ENCODE data around the gene SIK2.
"Not testable (repeated sequence)": the region's sequence is repeated elsewhere in the genome, so short reads cannot be mapped to it uniquely, and the experiment has no call there.

Gene SIK2

DNA sequence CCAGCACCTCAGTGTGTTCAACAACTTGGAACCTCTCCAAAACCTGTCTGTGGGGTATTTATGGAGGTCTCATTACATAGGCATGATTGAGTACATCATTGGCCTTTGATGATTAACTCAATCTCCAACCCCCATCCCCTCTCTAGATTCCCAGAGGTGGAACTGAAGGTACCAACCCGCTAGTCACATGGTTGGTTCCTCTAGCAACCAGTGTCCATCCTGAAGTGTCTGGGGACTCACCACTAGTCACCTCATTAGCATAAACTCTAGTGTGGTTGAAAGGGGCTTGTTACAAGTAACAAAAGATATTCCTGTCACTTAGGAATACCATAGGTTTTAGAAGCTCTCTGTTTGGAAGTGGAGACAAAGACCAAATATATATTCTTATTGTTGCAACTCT, 40.3 kb downstream of the SIK2 start:
- no peak overlapping the region for H2BK15ac ChIP-seq (replicated peaks; ENCODE audit: low read depth)
- no peaks in the 10 kb centered on the region for H3K79me2 ChIP-seq (ENCODE audit: control insufficient read depth, insufficient read depth, low read length)
- H3K79me1 ChIP-seq (ENCODE audit: low read length), result no peaks in the 10 kb centered on the region

DNA sequence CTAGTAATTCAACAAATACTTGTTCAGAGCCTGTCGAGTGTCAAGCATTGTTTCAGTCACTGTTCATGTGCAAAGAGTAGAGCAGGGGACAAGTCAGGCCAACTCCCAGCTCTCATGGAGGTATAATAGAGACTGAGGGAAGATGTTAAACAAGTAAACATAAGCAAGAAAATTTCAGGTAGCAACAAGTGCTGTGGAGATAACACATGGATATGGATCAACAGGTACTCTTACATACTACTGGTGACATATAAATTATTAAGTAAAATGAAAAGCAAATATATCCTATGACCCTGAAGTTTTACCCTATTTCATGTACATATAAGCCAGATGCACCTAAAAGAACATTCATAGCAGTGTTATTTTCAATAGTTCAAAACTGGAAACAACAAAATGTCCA, 42.7 kb downstream of the SIK2 start:
- no peak overlapping the region for H3K56ac ChIP-seq (ENCODE audit: low read length)
- no peaks in the 10 kb centered on the region for H3K79me2 ChIP-seq (ENCODE audit: control insufficient read depth, insufficient read depth, low read length)
- H2BK5ac ChIP-seq (ENCODE audit: low read length), result no peak overlapping the region
- no peak overlapping the region for H3K4ac ChIP-seq (ENCODE audit: low read depth, low read length)
- no peak for DNase-seq
- H3K4me3 ChIP-seq (ENCODE audit: low read length), result no peak overlapping the region
- H2AK5ac ChIP-seq (ENCODE audit: low read length), result no peak overlapping the region
- WGBS (ENCODE audit: extremely low coverage, insufficient coverage, low lambda C conversion rate), result no CpG with 5 or more reads among the region's 1 CpG
- no peak overlapping the region for H3K4me2 ChIP-seq (ENCODE audit: low read length)
- no peak overlapping the region for H4K5ac ChIP-seq (ENCODE audit: low read length)
- H3K27me3 ChIP-seq (ENCODE audit: insufficient read depth, low read length, poor library complexity), result no peaks in the 10 kb centered on the region
- H3K18ac ChIP-seq (ENCODE audit: low read length), result no peak overlapping the region
- H3K27ac ChIP-seq (ENCODE audit: low read depth, low read length), result no peak overlapping the region
- no peaks in the 10 kb centered on the region for H3K4me1 ChIP-seq (ENCODE audit: control insufficient read depth, low read depth, low read length)
- H3K23ac ChIP-seq (ENCODE audit: low read length), result no peak overlapping the region
- H3K36me3 ChIP-seq (ENCODE audit: control insufficient read depth, insufficient read depth, low read length), result no peaks in the 10 kb centered on the region
- no peak overlapping the region for H2BK15ac ChIP-seq (replicated peaks; ENCODE audit: low read depth)
- no peak overlapping the region for H3K9ac ChIP-seq (ENCODE audit: low read length)
- H2BK120ac ChIP-seq (ENCODE audit: low read depth, low read length), result no peak overlapping the region
- H3K79me1 ChIP-seq (ENCODE audit: low read length), result no peaks in the 10 kb centered on the region
- no peak overlapping the region for H4K8ac ChIP-seq (ENCODE audit: low read depth, low read length)

More for the DNA sequence above, 40.3 kb downstream of the SIK2 start:
- DNase-seq, result no peak
- H3K4me3 ChIP-seq (ENCODE audit: low read length), result no peak overlapping the region
- H4K8ac ChIP-seq (ENCODE audit: low read depth, low read length), result no peak overlapping the region
- no CpG with 5 or more reads among the region's 1 CpG for WGBS (ENCODE audit: extremely low coverage, insufficient coverage, low lambda C conversion rate)
- no peak overlapping the region for H4K5ac ChIP-seq (ENCODE audit: low read length)
- no peak overlapping the region for H2BK120ac ChIP-seq (ENCODE audit: low read depth, low read length)
- H2AK5ac ChIP-seq (ENCODE audit: low read length), result no peak overlapping the region
- H3K4ac ChIP-seq (ENCODE audit: low read depth, low read length), result no peak overlapping the region
- H3K23ac ChIP-seq (ENCODE audit: low read length), result no peak overlapping the region
- H3K27me3 ChIP-seq (ENCODE audit: insufficient read depth, low read length, poor library complexity), result no peaks in the 10 kb centered on the region
- no peak overlapping the region for H3K4me2 ChIP-seq (ENCODE audit: low read length)
- peaks cover 2% of the 10 kb centered on the region for H3K4me1 ChIP-seq (ENCODE audit: control insufficient read depth, low read depth, low read length)
- H2BK5ac ChIP-seq (ENCODE audit: low read length), result no peak overlapping the region
- no peak overlapping the region for H3K27ac ChIP-seq (ENCODE audit: low read depth, low read length)
- no peaks in the 10 kb centered on the region for H3K36me3 ChIP-seq (ENCODE audit: control insufficient read depth, insufficient read depth, low read length)
- H3K9ac ChIP-seq (ENCODE audit: low read length), result no peak overlapping the region
- H3K56ac ChIP-seq (ENCODE audit: low read length), result no peak overlapping the region
- H3K18ac ChIP-seq (ENCODE audit: low read length), result no peak overlapping the region

DNA sequence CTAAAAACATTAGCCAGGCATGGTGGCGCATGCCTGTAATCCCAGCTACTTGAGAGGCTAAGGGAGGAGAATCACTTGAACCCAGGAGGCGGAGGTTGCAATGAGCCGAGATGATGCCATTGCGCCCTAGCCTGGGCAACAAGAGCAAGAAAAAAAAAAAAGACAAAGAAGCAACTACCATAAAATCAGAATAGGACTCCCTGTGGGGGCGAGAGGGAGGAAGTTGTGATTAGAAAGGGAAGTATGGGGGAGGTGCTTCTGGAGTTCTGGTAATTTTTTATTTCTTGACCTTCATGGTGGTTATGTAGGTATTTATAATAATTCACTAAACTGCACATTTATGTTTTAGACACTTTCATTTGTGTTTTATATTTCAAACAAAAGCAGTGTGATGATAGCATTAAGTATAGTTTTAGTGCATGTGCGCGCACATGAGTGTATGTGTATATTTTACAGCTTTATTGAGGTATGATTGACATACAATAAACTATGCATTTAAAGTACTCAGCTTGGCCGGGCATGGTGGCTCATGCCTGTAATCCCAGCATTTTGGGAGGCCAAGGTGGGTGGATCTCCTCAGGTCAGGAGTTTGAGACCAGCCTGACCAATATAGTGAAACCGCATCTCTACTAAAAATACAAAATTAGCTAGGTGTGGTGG, 43.5 kb downstream of the SIK2 start:
- Histone ChIP-seq H3K4me2 (ENCODE audit: low read length) (no peak overlapping the region), H4K8ac (ENCODE audit: low read depth, low read length) (no peak overlapping the region), H2BK15ac (replicated peaks; ENCODE audit: low read depth) (no peak overlapping the region), H3K27me3 (ENCODE audit: insufficient read depth, low read length, poor library complexity) (no peaks in the 10 kb centered on the region), H2BK5ac (ENCODE audit: low read length) (no peak overlapping the region), H3K9ac (ENCODE audit: low read length) (no peak overlapping the region), H3K23ac (ENCODE audit: low read length) (no peak overlapping the region), H3K79me1 (ENCODE audit: low read length) (no peaks in the 10 kb centered on the region), H2BK120ac (ENCODE audit: low read depth, low read length) (no peak overlapping the region), H3K27ac (ENCODE audit: low read depth, low read length) (no peak overlapping the region), H2AK5ac (ENCODE audit: low read length) (no peak overlapping the region), H3K4me3 (ENCODE audit: low read length) (no peak overlapping the region), H3K18ac (ENCODE audit: low read length) (no peak overlapping the region), H3K36me3 (ENCODE audit: control insufficient read depth, insufficient read depth, low read length) (no peaks in the 10 kb centered on the region), H3K4ac (ENCODE audit: low read depth, low read length) (no peak overlapping the region), H4K5ac (ENCODE audit: low read length) (no peak overlapping the region), H3K56ac (ENCODE audit: low read length) (no peak overlapping the region), H3K79me2 (ENCODE audit: control insufficient read depth, insufficient read depth, low read length) (no peaks in the 10 kb centered on the region), H3K4me1 (ENCODE audit: control insufficient read depth, low read depth, low read length) (no peaks in the 10 kb centered on the region)
- no peak for DNase-seq
- no CpG with 5 or more reads among the region's 9 CpGs for WGBS (ENCODE audit: extremely low coverage, insufficient coverage, low lambda C conversion rate)

GRCh38 chr11:111651336-111651735, 49.1 kb downstream of the SIK2 start:
- not testable (repeated sequence) for DNase-seq; H3K4me2 ChIP-seq (ENCODE audit: low read length); H3K79me2 ChIP-seq (ENCODE audit: control insufficient read depth, insufficient read depth, low read length)

DNA sequence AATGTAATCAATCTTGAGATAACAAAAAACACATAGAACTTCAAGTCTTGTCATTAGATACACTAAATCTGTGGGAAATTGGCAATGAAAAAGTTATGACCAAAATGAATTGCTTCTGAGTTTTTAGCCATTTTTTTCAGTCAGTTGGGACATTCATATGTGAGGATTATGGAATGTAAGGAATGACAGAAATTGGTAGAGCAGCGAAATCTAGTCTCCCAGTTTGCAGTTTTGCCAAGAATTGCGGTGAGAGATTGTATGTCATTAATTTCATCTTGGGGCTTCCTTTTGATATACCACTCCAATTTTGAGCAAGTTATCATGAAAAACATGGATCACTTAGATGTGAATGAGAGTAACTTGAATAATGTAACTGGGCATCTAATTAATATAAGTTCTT, 49.9 kb downstream of the SIK2 start:
- DNase-seq, result no peak
- Histone ChIP-seq H3K36me3 (ENCODE audit: control insufficient read depth, insufficient read depth, low read length) (no peaks in the 10 kb centered on the region), H3K9ac (ENCODE audit: low read length) (no peak overlapping the region), H3K4ac (ENCODE audit: low read depth, low read length) (no peak overlapping the region), H2BK15ac (replicated peaks; ENCODE audit: low read depth) (no peak overlapping the region), H3K79me1 (ENCODE audit: low read length) (no peaks in the 10 kb centered on the region), H3K23ac (ENCODE audit: low read length) (no peak overlapping the region), H2BK120ac (ENCODE audit: low read depth, low read length) (no peak overlapping the region), H3K4me2 (ENCODE audit: low read length) (no peak overlapping the region), H4K5ac (ENCODE audit: low read length) (no peak overlapping the region), H2BK5ac (ENCODE audit: low read length) (no peak overlapping the region), H4K8ac (ENCODE audit: low read depth, low read length) (no peak overlapping the region), H3K18ac (ENCODE audit: low read length) (no peak overlapping the region), H3K4me3 (ENCODE audit: low read length) (no peak overlapping the region), H3K56ac (ENCODE audit: low read length) (no peak overlapping the region), H3K4me1 (ENCODE audit: control insufficient read depth, low read depth, low read length) (no peaks in the 10 kb centered on the region), H2AK5ac (ENCODE audit: low read length) (no peak overlapping the region), H3K79me2 (ENCODE audit: control insufficient read depth, insufficient read depth, low read length) (no peaks in the 10 kb centered on the region), H3K27ac (ENCODE audit: low read depth, low read length) (no peak overlapping the region), H3K27me3 (ENCODE audit: insufficient read depth, low read length, poor library complexity) (no peaks in the 10 kb centered on the region)
- WGBS (ENCODE audit: extremely low coverage, insufficient coverage, low lambda C conversion rate), result no CpG with 5 or more reads among the region's 2 CpGs

More at GRCh38 chr11:111651336-111651735, 49.1 kb downstream of the SIK2 start:
- not testable (repeated sequence) for H3K18ac ChIP-seq (ENCODE audit: low read length); H3K4ac ChIP-seq (ENCODE audit: low read depth, low read length); H3K4me1 ChIP-seq (ENCODE audit: control insufficient read depth, low read depth, low read length); H2BK15ac ChIP-seq (replicated peaks; ENCODE audit: low read depth); H2AK5ac ChIP-seq (ENCODE audit: low read length); H3K56ac ChIP-seq (ENCODE audit: low read length); H2BK5ac ChIP-seq (ENCODE audit: low read length); H2BK120ac ChIP-seq (ENCODE audit: low read depth, low read length); H3K79me1 ChIP-seq (ENCODE audit: low read length); H4K5ac ChIP-seq (ENCODE audit: low read length); H3K9ac ChIP-seq (ENCODE audit: low read length); H3K4me3 ChIP-seq (ENCODE audit: low read length); H3K27ac ChIP-seq (ENCODE audit: low read depth, low read length); H3K23ac ChIP-seq (ENCODE audit: low read length); H3K36me3 ChIP-seq (ENCODE audit: control insufficient read depth, insufficient read depth, low read length); H4K8ac ChIP-seq (ENCODE audit: low read depth, low read length); H3K27me3 ChIP-seq (ENCODE audit: insufficient read depth, low read length, poor library complexity)
- no CpG with 5 or more reads among the region's 5 CpGs for WGBS (ENCODE audit: extremely low coverage, insufficient coverage, low lambda C conversion rate)

DNA sequence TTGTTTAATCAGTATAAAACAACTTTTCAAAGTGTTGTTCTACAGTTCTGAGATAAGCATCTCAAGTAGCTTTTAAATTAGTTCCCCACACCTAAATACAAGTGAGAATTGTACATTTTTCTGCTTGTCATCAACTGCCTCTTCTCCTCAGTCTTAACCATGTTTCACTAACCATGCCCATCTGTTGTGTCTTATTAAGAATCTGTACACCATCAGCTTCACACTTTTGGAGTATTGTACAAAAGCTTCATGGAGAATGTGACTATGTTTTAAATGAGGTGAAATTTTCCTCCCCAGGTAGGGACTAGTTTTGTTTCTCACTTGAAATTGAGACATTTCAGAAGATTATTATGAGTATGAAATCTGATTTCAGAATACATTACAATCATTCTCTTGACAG, 52.4 kb downstream of the SIK2 start:
- no peak overlapping the region for H2BK120ac ChIP-seq (ENCODE audit: low read depth, low read length)
- no peak for DNase-seq
- H3K4me1 ChIP-seq (ENCODE audit: control insufficient read depth, low read depth, low read length), result no peaks in the 10 kb centered on the region
- no peak overlapping the region for H3K27ac ChIP-seq (ENCODE audit: low read depth, low read length)
- H3K9ac ChIP-seq (ENCODE audit: low read length), result no peak overlapping the region
- no peaks in the 10 kb centered on the region for H3K79me1 ChIP-seq (ENCODE audit: low read length)
- H3K36me3 ChIP-seq (ENCODE audit: control insufficient read depth, insufficient read depth, low read length), result no peaks in the 10 kb centered on the region
- H3K56ac ChIP-seq (ENCODE audit: low read length), result no peak overlapping the region
- no peak overlapping the region for H3K4me3 ChIP-seq (ENCODE audit: low read length)
- no peak overlapping the region for H3K18ac ChIP-seq (ENCODE audit: low read length)
- no peak overlapping the region for H2BK5ac ChIP-seq (ENCODE audit: low read length)
- no peak overlapping the region for H3K4me2 ChIP-seq (ENCODE audit: low read length)
- no peak overlapping the region for H4K5ac ChIP-seq (ENCODE audit: low read length)
- no peak overlapping the region for H3K23ac ChIP-seq (ENCODE audit: low read length)
- H3K4ac ChIP-seq (ENCODE audit: low read depth, low read length), result no peak overlapping the region
- H3K27me3 ChIP-seq (ENCODE audit: insufficient read depth, low read length, poor library complexity), result no peaks in the 10 kb centered on the region
- H4K8ac ChIP-seq (ENCODE audit: low read depth, low read length), result no peak overlapping the region
- H3K79me2 ChIP-seq (ENCODE audit: control insufficient read depth, insufficient read depth, low read length), result no peaks in the 10 kb centered on the region
- H2BK15ac ChIP-seq (replicated peaks; ENCODE audit: low read depth), result no peak overlapping the region
- no peak overlapping the region for H2AK5ac ChIP-seq (ENCODE audit: low read length)

All from mesendoderm (in vitro differentiated cells).